HCT116 (cell line): ENCODE measurements around the gene ISYNA1. TPM values are rescaled to one million over a fixed set of nuclear protein-coding genes. Genes with fewer than 3 reads are reported as not detected.

Experiments used
- ATAC-seq: fragments of 200-7000 bp; cut with Tn5 transposase; 2 replicates; pipeline ENCODE4 v1.9.1; 2020; ENCODE audit warnings: mild to moderate bottlenecking, moderate library complexity
- BruUV-seq: library from RNA; stranded (reverse); fragments of 400-500 nt; replicated peaks from 2 replicates; lab custom pipeline; 2021; lab: Mats Ljungman, UMichigan
- CTCF ChIA-PET: fragments of 300-600 bp; sonication (Branson Sonifier 250); formaldehyde crosslinking; loops from one replicate; lab custom pipeline; 2021; ENCODE audit warnings: antibody characterized with exemption; lab: Charles Lee
- POLR2A ChIA-PET: fragments of 300-600, 350-600 bp; sonication (Branson Sonifier 250); formaldehyde crosslinking; loops from one replicate; lab custom pipeline; 2021; ENCODE audit warnings: antibody characterized with exemption; lab: Charles Lee
- RAD21 ChIA-PET, 2 experiments: fragments of 300-600 bp; sonication (Branson Sonifier 250); formaldehyde crosslinking; loops; one replicate each; lab custom pipeline; 2023; ENCODE audit warnings: low total read pairs in 2 of 2; ENCODE audit not compliant: uncharacterized antibody in 2 of 2, unreplicated experiment in 2 of 2, low non-redundant PET in 1 of 2; lab: Charles Lee
- DNase-seq: peaks from one replicate; pipeline ENCODE4 v3.0.0-alpha.2; 2010; ENCODE audit warnings: low read depth, low spot score
- H2AFZ ChIP-seq: fragments of 200-600 bp; shearing (Covaris generic), sonication (generic); 2 replicates; pipeline ENCODE4 v1.6.1; 2017; ENCODE audit warnings: low read depth, mixed run types, mixed read lengths, antibody characterized with exemption, low read length; ENCODE audit not compliant: poor library complexity, severe bottlenecking
- H3K27ac ChIP-seq: 2 replicates; pipeline ENCODE4 v1.5.1; 2012; ENCODE audit warnings: low read depth, low read length
- H3K27me3 ChIP-seq: fragments of 200-600 bp; sonication (generic); 2 replicates; pipeline ENCODE4 v1.6.1; 2016; ENCODE audit warnings: mixed run types, low read length, mixed read lengths; ENCODE audit not compliant: insufficient read depth
- H3K36me3 ChIP-seq, 2 experiments: fragments of 200-500 bp in 1 of 2; fragments of 200-600 bp in 1 of 2; sonication (Bioruptor generic) in 1 of 2; sonication (generic) in 1 of 2; 2 replicates each; pipeline versions ENCODE4 v1.5.1 to v1.6.1; 2014 to 2016; ENCODE audit warnings: low read length in 2 of 2, inconsistent platforms in 1 of 2, mixed read lengths in 1 of 2, mixed run types in 1 of 2; ENCODE audit not compliant: insufficient read depth in 2 of 2, control insufficient read depth in 1 of 2
- H3K4me1 ChIP-seq, 2 experiments: fragments of 200-600 bp in 1 of 2; sonication (generic) in 1 of 2; 2 replicates each; pipeline versions ENCODE4 v1.5.1 to v1.6.1; 2012 to 2017; ENCODE audit warnings: low read length in 2 of 2, inconsistent platforms in 1 of 2, mild to moderate bottlenecking in 1 of 2, mixed read lengths in 1 of 2, mixed run types in 1 of 2, moderate library complexity in 1 of 2; ENCODE audit not compliant: insufficient read depth in 2 of 2, control insufficient read depth in 1 of 2
- H3K4me2 ChIP-seq: fragments of 200-600 bp; sonication (generic); 2 replicates; pipeline ENCODE4 v1.6.1; 2017; ENCODE audit warnings: mixed run types, low read length, mixed read lengths
- H3K4me3 ChIP-seq, 2 experiments: fragments of 200-600 bp in 1 of 2; sonication (generic) in 1 of 2; replicated peaks in 1 of 2; 2 replicates each; pipeline ENCODE4 v1.5.1; 2011 to 2016; ENCODE audit warnings: low read length in 2 of 2, control low read depth in 1 of 2, low read depth in 1 of 2, mild to moderate bottlenecking in 1 of 2, mixed read lengths in 1 of 2, mixed run types in 1 of 2
- H3K79me2 ChIP-seq: fragments of 200-600 bp; sonication (generic); 2 replicates; pipeline ENCODE4 v1.6.1; 2017; ENCODE audit warnings: mild to moderate bottlenecking, mixed run types, low read length, moderate library complexity, mixed read lengths; ENCODE audit not compliant: insufficient read depth
- H3K9ac ChIP-seq: fragments of 200-600 bp; sonication (generic); 2 replicates; pipeline ENCODE4 v1.6.1; 2016; ENCODE audit warnings: low read length, mixed read lengths
- H3K9me2 ChIP-seq: fragments of 200-600 bp; sonication (generic), shearing (Covaris generic); 2 replicates; pipeline ENCODE4 v1.6.1; 2017; ENCODE audit warnings: mixed run types, mild to moderate bottlenecking, moderate library complexity; ENCODE audit not compliant: insufficient read depth
- H3K9me3 ChIP-seq, 2 experiments: fragments of 200-500 bp in 1 of 2; fragments of 200-600 bp in 1 of 2; sonication (Bioruptor generic) in 1 of 2; sonication (generic) in 1 of 2; 2 replicates each; pipeline ENCODE4 v1.6.1; 2014 to 2017; ENCODE audit warnings: low read length in 2 of 2, mixed read lengths in 2 of 2, inconsistent platforms in 1 of 2, low read depth in 1 of 2, mild to moderate bottlenecking in 1 of 2, mixed run types in 1 of 2, moderate library complexity in 1 of 2; ENCODE audit not compliant: control insufficient read depth in 1 of 2, insufficient read depth in 1 of 2
- H4K20me1 ChIP-seq: fragments of 200-600 bp; sonication (generic), shearing (Covaris generic); 2 replicates; pipeline ENCODE4 v1.6.1; 2017; ENCODE audit warnings: mixed run types, mild to moderate bottlenecking, moderate library complexity; ENCODE audit not compliant: insufficient read depth
- CBX3 ChIP-seq: IDR thresholded peaks from 2 replicates; pipeline ENCODE4 v1.6.1; 2012; ENCODE audit warnings: low read depth
- CTCF ChIP-seq, 3 experiments: fragments of 200-600 bp in 1 of 3; sonication (generic) in 1 of 3; IDR thresholded peaks in 2 of 3; conservative IDR thresholded peaks in 1 of 3; 2 replicates each; pipeline ENCODE4 v1.5.1; 2012 to 2017; ENCODE audit warnings: low read depth in 2 of 3, low read length in 2 of 3, antibody characterized with exemption in 1 of 3, borderline replicate concordance in 1 of 3, control low read depth in 1 of 3, mild to moderate bottlenecking in 1 of 3, mixed read lengths in 1 of 3, mixed run types in 1 of 3, moderate library complexity in 1 of 3; ENCODE audit not compliant: insufficient read depth in 1 of 3
- EGR1 ChIP-seq: IDR thresholded peaks from 2 replicates; pipeline ENCODE4 v1.6.1; 2012; ENCODE audit warnings: low read depth
- ELF1 ChIP-seq: IDR thresholded peaks from 2 replicates; pipeline ENCODE4 v1.6.1; 2012; ENCODE audit warnings: low read depth, borderline replicate concordance
- EZH2 ChIP-seq: fragments of 200-600 bp; sonication (generic); IDR thresholded peaks from 2 replicates; pipeline ENCODE4 v1.6.1; 2017; ENCODE audit warnings: antibody characterized with exemption, mixed run types
- FOSL1 ChIP-seq: IDR thresholded peaks from 2 replicates; pipeline ENCODE4 v1.6.1; 2012; ENCODE audit warnings: low read depth
- POLR2AphosphoS5 ChIP-seq: IDR thresholded peaks from 2 replicates; pipeline ENCODE4 v1.6.1; 2011; ENCODE audit warnings: mild to moderate bottlenecking, low read depth, low read length, moderate library complexity
- SIN3A ChIP-seq: IDR thresholded peaks from 2 replicates; pipeline ENCODE4 v1.6.1; 2012; ENCODE audit warnings: low read depth
- SP1 ChIP-seq: IDR thresholded peaks from 2 replicates; pipeline ENCODE4 v1.6.1; 2012; ENCODE audit warnings: low read depth
- SRF ChIP-seq: IDR thresholded peaks from 2 replicates; pipeline ENCODE4 v1.6.1; 2012; ENCODE audit warnings: low read depth
- YY1 ChIP-seq: IDR thresholded peaks from 2 replicates; pipeline ENCODE4 v1.6.1; 2011; ENCODE audit warnings: low read length, low read depth, moderate library complexity, mild to moderate bottlenecking; ENCODE audit not compliant: insufficient replicate concordance; ENCODE audit errors: extremely low read depth
- ZFX ChIP-seq: fragments of 450-650 bp; IDR thresholded peaks from 2 replicates; pipeline ENCODE4 v1.6.1; 2017
- intact Hi-C: fragments of 100-400 bp; cut with micrococcal nuclease; formaldehyde crosslinking; loops from 2 replicates; pipeline ENCODE4 v1.10.0; 2022
- total RNA-seq: library from RNA; stranded (reverse); gene quantifications from one replicate; pipeline ENCODE4 v1.2.1, GENCODE V29; 2021; ENCODE audit not compliant: unreplicated experiment

ISYNA1 gene
- total RNA-seq, 1 experiment from 2014 or later, result 365 TPM

GRCh38 chr19:18475762-18476331 is 37.9 kb upstream of the ISYNA1 start (continued):
- no peak for TF ChIP-seq POLR2AphosphoS5
- TF ChIP-seq SP1, result no peak

GRCh38 chr19:18475004-18475453 is 37.1 kb upstream of the ISYNA1 start:
- no TSS peak for BruUV-seq
- Histone ChIP-seq H3K9ac (no peak overlapping the region), H3K27ac (no peak overlapping the region), H3K79me2 (peaks cover 66% of the 10 kb centered on the region), H3K9me3 (no peaks in the 10 kb centered on the region), H3K4me1 (peaks cover 7 to 27% of the 10 kb centered on the region in 2 experiments), H3K4me2 (no peak overlapping the region), H3K4me3 (no peak overlapping the region), H2AFZ (no peak overlapping the region), H3K9me2 (no peaks in the 10 kb centered on the region), H4K20me1 (no peaks in the 10 kb centered on the region), H3K36me3 (no peaks in the 10 kb centered on the region; a peak in 1 of 4 replicates), H3K27me3 (no peaks in the 10 kb centered on the region)
- RAD21 ChIA-PET, result no interaction called here
- DNase-seq (no peak), ATAC-seq (no peak)
- no peak for TF ChIP-seq YY1
- no peak for TF ChIP-seq SRF
- TF ChIP-seq ELF1, result no peak
- TF ChIP-seq CBX3, result no peak
- no peak for TF ChIP-seq ZFX
- TF ChIP-seq CTCF (IDR thresholded peaks at IDR 0.05 in 2 of 3, conservative IDR thresholded peaks at IDR 0.05 in 1 of 3; ENCODE audit: borderline replicate concordance in 1 of 3, insufficient read depth in 1 of 3, low read depth in 2 of 3, low read length in 2 of 3), result no peak
- no peak for TF ChIP-seq EGR1
- no peak for TF ChIP-seq FOSL1
- no peak for TF ChIP-seq SIN3A
- TF ChIP-seq EZH2, result no peak
- CTCF ChIA-PET, result no interaction called here
- POLR2A ChIA-PET, result no interaction called here
- intact Hi-C loops, result no loop called here
